Gastrocnemius medialis (tissue), 4 donors: Measurements from ENCODE around the gene CST3.

Source experiments
- POLR2A ChIP-seq, 2 donors: fragments of 450-650 bp; IDR thresholded peaks; one replicate each; pipeline ENCODE4 v1.6.1; 2017; ENCODE audit warnings: antibody characterized with exemption in 2 of 2, mild to moderate bottlenecking in 2 of 2, moderate library complexity in 2 of 2
- TF ChIP-seq, protein P1 (sequence below), 5 experiments: fragments of 450-650 bp in 3 of 5; fragments of 200-600 bp in 2 of 5; sonication (generic) in 2 of 5; IDR thresholded peaks in 4 of 5; conservative IDR thresholded peaks in 1 of 5; 1 replicate in 4 of 5; 2 replicates in 1 of 5; pipeline ENCODE4 v1.5.1; 2016 to 2019; ENCODE audit warnings: antibody characterized with exemption in 5 of 5, mild to moderate bottlenecking in 3 of 5, moderate library complexity in 3 of 5

DNA sequence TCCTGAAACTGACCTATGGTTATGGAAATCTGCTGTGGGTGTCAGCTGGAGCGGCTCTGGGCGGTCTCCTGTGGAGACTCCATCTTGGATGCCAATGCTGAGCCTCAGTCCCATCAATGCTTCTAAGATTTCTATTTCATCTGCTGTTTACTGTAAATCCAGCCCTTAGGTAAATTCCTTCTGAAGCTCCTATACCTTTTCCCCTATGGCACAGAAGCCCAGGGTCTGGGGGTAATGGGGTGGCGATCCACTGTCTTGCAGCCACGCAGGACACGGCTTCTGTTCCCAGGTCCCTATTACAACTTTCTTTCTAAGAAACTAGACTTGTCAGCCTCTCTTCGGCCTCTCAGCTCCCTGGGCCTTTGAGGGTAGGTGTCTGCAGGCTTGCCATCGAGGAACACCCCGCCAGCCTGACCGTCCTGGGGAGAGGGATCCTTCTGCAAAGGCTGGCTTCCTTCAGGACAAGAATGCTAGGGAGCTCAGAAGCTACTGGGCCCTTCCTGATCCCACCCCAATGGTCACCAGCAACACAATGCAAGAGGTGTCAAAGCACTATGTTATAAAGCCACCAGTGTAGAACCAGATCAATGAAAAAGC lies 6.4 kb downstream of the CST3 start:
- TF ChIP-seq, protein P1, sequence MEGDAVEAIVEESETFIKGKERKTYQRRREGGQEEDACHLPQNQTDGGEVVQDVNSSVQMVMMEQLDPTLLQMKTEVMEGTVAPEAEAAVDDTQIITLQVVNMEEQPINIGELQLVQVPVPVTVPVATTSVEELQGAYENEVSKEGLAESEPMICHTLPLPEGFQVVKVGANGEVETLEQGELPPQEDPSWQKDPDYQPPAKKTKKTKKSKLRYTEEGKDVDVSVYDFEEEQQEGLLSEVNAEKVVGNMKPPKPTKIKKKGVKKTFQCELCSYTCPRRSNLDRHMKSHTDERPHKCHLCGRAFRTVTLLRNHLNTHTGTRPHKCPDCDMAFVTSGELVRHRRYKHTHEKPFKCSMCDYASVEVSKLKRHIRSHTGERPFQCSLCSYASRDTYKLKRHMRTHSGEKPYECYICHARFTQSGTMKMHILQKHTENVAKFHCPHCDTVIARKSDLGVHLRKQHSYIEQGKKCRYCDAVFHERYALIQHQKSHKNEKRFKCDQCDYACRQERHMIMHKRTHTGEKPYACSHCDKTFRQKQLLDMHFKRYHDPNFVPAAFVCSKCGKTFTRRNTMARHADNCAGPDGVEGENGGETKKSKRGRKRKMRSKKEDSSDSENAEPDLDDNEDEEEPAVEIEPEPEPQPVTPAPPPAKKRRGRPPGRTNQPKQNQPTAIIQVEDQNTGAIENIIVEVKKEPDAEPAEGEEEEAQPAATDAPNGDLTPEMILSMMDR (IDR thresholded peaks at IDR 0.05 in 4 of 5, conservative IDR thresholded peaks at IDR 0.05 in 1 of 5): no peak
- no peak for TF ChIP-seq POLR2A (IDR thresholded peaks at IDR 0.05)
